H1 (cell line): Measurements from ENCODE around the gene PTPRH. TPM values are rescaled to one million over a fixed set of nuclear protein-coding genes. Genes with fewer than 3 reads are reported as not detected.

ENCODE experiments used
- CTCF ChIA-PET: fragments of 300-600 bp; sonication (Branson Sonifier 250); formaldehyde crosslinking; loops from one replicate; lab custom pipeline; 2021; ENCODE audit not compliant: partially characterized antibody; lab: Charles Lee
- POLR2A ChIA-PET: fragments of 300-600 bp; sonication (Branson Sonifier 250); formaldehyde crosslinking; loops from one replicate; lab custom pipeline; 2021; ENCODE audit warnings: inconsistent platforms; ENCODE audit not compliant: partially characterized antibody; lab: Charles Lee
- DNase-seq, 2 experiments: peaks; one replicate each; pipeline versions ENCODE4 v3.0.0 to v3.0.0-alpha.2; 2010 to 2022; ENCODE audit warnings: low spot score in 2 of 2, low read depth in 1 of 2, mixed read lengths in 1 of 2
- FAIRE-seq: peaks from 2 replicates; lab custom pipeline; 2011; peaks lifted over from hg19 to GRCh38; lab: Jason Lieb, UNC
- H2AFZ ChIP-seq: 2 replicates; pipeline ENCODE4 v1.8.1; 2012; ENCODE audit warnings: low read length, inconsistent platforms
- H2AK5ac ChIP-seq: 2 replicates; pipeline ENCODE4 v1.6.1; 2013; ENCODE audit warnings: low read depth, low read length
- H2BK120ac ChIP-seq: replicated peaks from 2 replicates; pipeline ENCODE3; 2013; ENCODE audit warnings: low read depth, low read length, inconsistent platforms
- H2BK12ac ChIP-seq: 2 replicates; pipeline ENCODE4 v1.6.1; 2013; ENCODE audit warnings: low read depth, low read length
- H2BK15ac ChIP-seq: 2 replicates; pipeline ENCODE4 v1.6.1; 2013; ENCODE audit warnings: low read length
- H2BK20ac ChIP-seq: 2 replicates; pipeline ENCODE4 v1.6.1; 2013; ENCODE audit warnings: low read length
- H2BK5ac ChIP-seq: 2 replicates; pipeline ENCODE4 v1.6.1; 2013; ENCODE audit warnings: low read depth, low read length
- H3K14ac ChIP-seq: 2 replicates; pipeline ENCODE4 v1.6.1; 2013; ENCODE audit warnings: inconsistent platforms; ENCODE audit not compliant: insufficient read length
- H3K18ac ChIP-seq: 2 replicates; pipeline ENCODE4 v1.6.1; 2013; ENCODE audit warnings: low read length; ENCODE audit errors: extremely low read depth
- H3K23ac ChIP-seq: 2 replicates; pipeline ENCODE4 v1.6.1; 2013; ENCODE audit warnings: inconsistent platforms; ENCODE audit not compliant: insufficient read length
- H3K23me2 ChIP-seq: 2 replicates; pipeline ENCODE4 v1.6.1; 2013; ENCODE audit warnings: low read depth, low read length
- H3K27ac ChIP-seq: 2 replicates; pipeline ENCODE4 v1.6.1; 2011; ENCODE audit warnings: low read depth, low read length, inconsistent platforms
- H3K27me3 ChIP-seq, 4 experiments: replicated peaks in 1 of 4; 1 replicate in 1 of 4; 2 replicates in 3 of 4; pipeline versions ENCODE4 v1.6.1 to v1.8.1; 2011 to 2013; ENCODE audit warnings: low read length in 3 of 4, mild to moderate bottlenecking in 3 of 4, inconsistent platforms in 2 of 4, mixed read lengths in 2 of 4, moderate library complexity in 1 of 4; ENCODE audit not compliant: control insufficient read depth in 3 of 4, insufficient read depth in 3 of 4; ENCODE audit errors: extremely low read depth in 1 of 4
- H3K36me3 ChIP-seq, 4 experiments: 2 replicates each; pipeline versions ENCODE4 v1.6.1 to v1.8.1; 2011 to 2013; ENCODE audit warnings: mild to moderate bottlenecking in 4 of 4, low read length in 3 of 4, moderate library complexity in 2 of 4, control low read depth in 1 of 4, inconsistent platforms in 1 of 4; ENCODE audit not compliant: insufficient read depth in 4 of 4, control insufficient read depth in 2 of 4
- H3K4ac ChIP-seq: replicated peaks from 2 replicates; pipeline ENCODE3; 2013; ENCODE audit warnings: low read length, low read depth, mixed read lengths, inconsistent platforms; ENCODE audit not compliant: insufficient read length
- H3K4me1 ChIP-seq, 4 experiments: replicated peaks in 1 of 4; 1 replicate in 1 of 4; 2 replicates in 3 of 4; pipeline versions ENCODE4 v1.6.1 to v1.8.1; 2011 to 2013; ENCODE audit warnings: low read length in 3 of 4, inconsistent platforms in 2 of 4, mixed read lengths in 1 of 4; ENCODE audit not compliant: insufficient read depth in 4 of 4, control insufficient read depth in 3 of 4
- H3K4me2 ChIP-seq, 2 experiments: 2 replicates each; pipeline versions ENCODE4 v1.6.1 to v1.8.1; 2011 to 2013; ENCODE audit warnings: low read depth in 2 of 2, low read length in 2 of 2, control low read depth in 1 of 2, inconsistent platforms in 1 of 2, mild to moderate bottlenecking in 1 of 2; ENCODE audit not compliant: insufficient read depth in 1 of 2
- H3K4me3 ChIP-seq, 4 experiments: fragments of 200-600, 300-600 bp in 1 of 4; sonication (generic), shearing (Covaris generic), sonication (Bioruptor Twin) in 1 of 4; 2 replicates each; pipeline versions ENCODE4 v1.5.1 to v1.8.1; 2011 to 2016; ENCODE audit warnings: low read length in 4 of 4, low read depth in 3 of 4, control low read depth in 2 of 4, inconsistent platforms in 2 of 4, mild to moderate bottlenecking in 2 of 4, mixed read lengths in 1 of 4, moderate library complexity in 1 of 4; ENCODE audit not compliant: insufficient read depth in 2 of 4; ENCODE audit errors: extremely low read depth in 1 of 4
- H3K56ac ChIP-seq: replicated peaks from 2 replicates; pipeline ENCODE3; 2013; ENCODE audit warnings: low read depth, mild to moderate bottlenecking, mixed read lengths, low read length, inconsistent platforms; ENCODE audit not compliant: insufficient read length
- H3K79me1 ChIP-seq: 2 replicates; pipeline ENCODE4 v1.6.1; 2013; ENCODE audit warnings: low read depth, low read length, control low read depth
- H3K79me2 ChIP-seq, 2 experiments: 2 replicates each; pipeline versions ENCODE4 v1.6.1 to v1.8.1; 2012 to 2013; ENCODE audit warnings: low read length in 2 of 2, mild to moderate bottlenecking in 2 of 2, inconsistent platforms in 1 of 2; ENCODE audit not compliant: insufficient read depth in 2 of 2, control insufficient read depth in 1 of 2
- H3K9ac ChIP-seq, 4 experiments: replicated peaks in 1 of 4; 1 replicate in 1 of 4; 2 replicates in 3 of 4; pipeline versions ENCODE4 v1.6.1 to v1.8.1; 2011 to 2013; ENCODE audit warnings: low read depth in 3 of 4, low read length in 3 of 4, control low read depth in 2 of 4, mild to moderate bottlenecking in 2 of 4, moderate library complexity in 2 of 4, inconsistent platforms in 1 of 4; ENCODE audit errors: extremely low read depth in 1 of 4
- H3K9me3 ChIP-seq, 2 experiments: 2 replicates each; pipeline versions ENCODE4 v1.6.1 to v1.8.1; 2012 to 2013; ENCODE audit warnings: mild to moderate bottlenecking in 2 of 2, moderate library complexity in 2 of 2, control low read depth in 1 of 2, inconsistent platforms in 1 of 2, low read depth in 1 of 2, low read length in 1 of 2, mixed read lengths in 1 of 2; ENCODE audit not compliant: insufficient read depth in 2 of 2
- H4K20me1 ChIP-seq, 2 experiments: replicated peaks in 1 of 2; 2 replicates each; pipeline versions ENCODE3 to v1.8.1; 2011 to 2013; ENCODE audit warnings: inconsistent platforms in 2 of 2, low read length in 2 of 2, mild to moderate bottlenecking in 1 of 2; ENCODE audit not compliant: insufficient read depth in 2 of 2, control insufficient read depth in 1 of 2
- H4K5ac ChIP-seq: 2 replicates; pipeline ENCODE4 v1.6.1; 2013; ENCODE audit warnings: low read length, low read depth, mixed read lengths, inconsistent platforms; ENCODE audit not compliant: insufficient read length
- H4K8ac ChIP-seq: 2 replicates; pipeline ENCODE4 v1.8.0; 2013; ENCODE audit warnings: mild to moderate bottlenecking, moderate library complexity, low read length, inconsistent platforms; ENCODE audit not compliant: insufficient read depth; ENCODE audit errors: extremely low read depth
- H4K91ac ChIP-seq: replicated peaks from 2 replicates; pipeline ENCODE3; 2013; ENCODE audit warnings: low read length, mixed read lengths, inconsistent platforms; ENCODE audit not compliant: insufficient read length
- CBX5 ChIP-seq: fragments of 300-800, 300-1000 bp; sonication (generic); IDR thresholded peaks from 2 replicates; pipeline ENCODE4 v1.7.1; 2016; ENCODE audit warnings: antibody characterized with exemption, low read length, low read depth
- EZH2 ChIP-seq: fragments of 200-600 bp; sonication (generic); IDR thresholded peaks from 2 replicates; pipeline ENCODE4 v1.7.1; 2012; ENCODE audit warnings: low read depth, mild to moderate bottlenecking, moderate library complexity, low read length, inconsistent platforms; ENCODE audit not compliant: severe bottlenecking
- GABPA ChIP-seq: IDR thresholded peaks from 2 replicates; pipeline ENCODE4 v1.6.1; 2011; ENCODE audit warnings: mild to moderate bottlenecking, low read length, moderate library complexity, borderline replicate concordance; ENCODE audit not compliant: insufficient read depth
- RNF2 ChIP-seq: fragments of 200-900, 300-1000 bp; sonication (generic); IDR thresholded peaks from 2 replicates; pipeline ENCODE4 v1.7.1; 2016; ENCODE audit warnings: borderline replicate concordance, low read depth, mild to moderate bottlenecking, antibody characterized with exemption, low read length; ENCODE audit not compliant: poor library complexity, severe bottlenecking; ENCODE audit errors: missing control alignments
- SIRT6 ChIP-seq: IDR thresholded peaks from one replicate; pipeline ENCODE4 v1.7.1; 2012; ENCODE audit warnings: low read length, inconsistent platforms
- SUZ12 ChIP-seq: fragments of 200-600 bp; sonication (generic); IDR thresholded peaks from 2 replicates; pipeline ENCODE4 v1.6.1; 2012; ENCODE audit warnings: mild to moderate bottlenecking, inconsistent platforms, low read length, moderate library complexity, mixed read lengths
- ZNF274 ChIP-seq: IDR thresholded peaks from 2 replicates; pipeline ENCODE4 v1.7.0; 2012; ENCODE audit warnings: low read length, borderline replicate concordance; ENCODE audit errors: extremely low read depth
- WGBS, 2 experiments: shearing (Covaris generic) in 1 of 2; methylation state at CpG; one replicate each; pipeline versions ENCODE4 v1.1.6 to v1.1.7; 2013 to 2015; ENCODE audit warnings: low lambda C conversion rate in 2 of 2, mixed read lengths in 2 of 2, inconsistent platforms in 1 of 2, low coverage in 1 of 2, missing lambda C conversion rate in 1 of 2; ENCODE audit not compliant: insufficient replicate concordance in 2 of 2, insufficient coverage in 1 of 2, insufficient read length in 1 of 2; ENCODE audit errors: extremely low coverage in 1 of 2, missing lambda C conversion rate in 1 of 2; 5-methylcytosine and 5-hydroxymethylcytosine counted together
- polyA plus RNA-seq, 7 experiments: library from polyadenylated mRNA; depleted of rRNA in 3 of 7; stranded (reverse) in 5 of 7; unstranded in 2 of 7; fragments of >200 nt in 5 of 7; fragments of 200-250 nt in 2 of 7; gene quantifications; 1 replicate in 5 of 7; 2 replicates in 1 of 7; 4 replicates in 1 of 7; pipeline versions ENCODE4 v1.2.1 to v1.2.3, GENCODE V29; 2011 to 2013; ENCODE audit warnings: missing spikeins in 2 of 7, mixed read lengths in 2 of 7
- total RNA-seq: library from RNA; stranded (reverse); fragmentation: NEBNext Ultra II Directional; extraction: Animal tissue kit (Norgen Biotek cat#: 25700); gene quantifications from 2 replicates; pipeline ENCODE4 v1.2.1, GENCODE V29; 2021
- TF ChIP-seq, protein P1 (sequence below): IDR thresholded peaks from 2 replicates; pipeline ENCODE4 v1.6.1; 2012; ENCODE audit warnings: inconsistent platforms
- TF ChIP-seq, protein P2 (sequence below): IDR thresholded peaks from 2 replicates; pipeline ENCODE4 v1.6.1; 2012; ENCODE audit warnings: inconsistent platforms

PTPRH gene
- total and polyA plus RNA-seq, 2 of the 8 experiments (the other 6 are each of a cell fraction or from before 2014, with no cell fraction given): 0.30 to 0.39 TPM

DNA sequence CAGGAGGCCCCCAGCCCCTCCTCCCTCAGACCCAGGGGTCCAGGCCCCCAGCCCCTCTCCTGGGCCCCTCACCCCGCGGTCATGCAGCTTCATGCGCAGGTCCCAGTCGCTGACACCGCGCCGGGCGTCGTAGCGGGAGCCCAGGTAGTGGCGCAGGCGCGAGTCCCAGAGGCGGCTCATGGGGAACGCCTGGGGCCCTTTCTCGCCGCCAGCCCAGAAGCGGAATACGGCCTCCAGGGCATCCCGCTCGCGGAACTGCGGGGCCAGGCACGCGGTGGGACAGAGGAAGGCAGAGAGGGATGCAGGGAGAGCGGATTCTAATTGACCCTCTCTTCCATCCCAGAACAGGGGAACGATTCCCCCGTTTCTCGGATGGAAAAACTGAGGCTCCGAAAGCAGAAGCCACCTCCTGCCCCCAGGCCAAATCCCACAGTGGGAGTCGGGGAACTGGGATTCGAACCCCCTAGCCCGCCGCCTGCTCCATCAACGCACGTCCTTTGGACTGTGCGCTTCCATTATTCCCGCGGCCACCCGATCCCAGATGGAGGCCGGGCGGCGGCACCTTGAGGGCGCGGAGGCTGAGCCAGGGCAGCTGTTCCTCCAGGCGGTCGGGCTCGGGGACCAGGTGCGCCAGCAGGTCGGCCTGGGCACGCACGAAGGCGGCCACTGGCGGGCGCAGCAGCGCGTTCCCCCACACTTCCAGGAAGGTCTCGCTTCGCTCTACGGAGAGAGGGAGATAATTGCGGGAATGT, 47.6 kb downstream of the PTPRH start:
- Histone ChIP-seq H4K5ac (no peak overlapping the region), H3K4me2 (peak overlapping the region; percentile 41 to 89), H3K4me3 (peak overlapping the region in 1 of 4 experiments; percentile 65; a peak in 4 of 8 replicates), H2AFZ (no peak overlapping the region), H3K14ac (no peak overlapping the region), H3K27ac (no peak overlapping the region), H2BK15ac (no peak overlapping the region), H3K4me1 (peaks cover 3 to 25% (median 9%) of the 10 kb centered on the region in 4 experiments), H4K20me1 (peaks cover 0 to 1% of the 10 kb centered on the region in 2 experiments), H3K79me1 (no peaks in the 10 kb centered on the region), H3K56ac (no peak overlapping the region), H4K91ac (no peak overlapping the region), H3K23me2 (peaks cover 9% of the 10 kb centered on the region; the same call in 1 of the 2 replicates), H3K9me3 (no peaks in the 10 kb centered on the region), H4K8ac (peak overlapping the region; percentile 8; the same call in 1 of the 2 replicates), H3K9ac (no peak overlapping the region), H3K4ac (no peak overlapping the region), H3K79me2 (no peaks in the 10 kb centered on the region), H3K27me3 (peaks cover 5 to 16% (median 14%) of the 10 kb centered on the region in 4 experiments; a peak in 6 of 7 replicates), H3K23ac (no peak overlapping the region), H2BK20ac (no peak overlapping the region), H3K36me3 (no peaks in the 10 kb centered on the region), H2BK5ac (no peak overlapping the region), H3K18ac (no peak overlapping the region), H2BK120ac (no peak overlapping the region), H2BK12ac (no peak overlapping the region), H2AK5ac (no peak overlapping the region)
- TF ChIP-seq SIRT6 (no peak), GABPA (no peak), SUZ12 (peak; percentile 47; the same call in 1 of the 2 replicates), CBX5 (no peak), ZNF274 (no peak), RNF2 (peak; percentile 31), EZH2 (peak; percentile 63)
- TF ChIP-seq, protein P1, sequence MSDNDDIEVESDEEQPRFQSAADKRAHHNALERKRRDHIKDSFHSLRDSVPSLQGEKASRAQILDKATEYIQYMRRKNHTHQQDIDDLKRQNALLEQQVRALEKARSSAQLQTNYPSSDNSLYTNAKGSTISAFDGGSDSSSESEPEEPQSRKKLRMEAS: peak; percentile 48
- TF ChIP-seq, protein P2, sequence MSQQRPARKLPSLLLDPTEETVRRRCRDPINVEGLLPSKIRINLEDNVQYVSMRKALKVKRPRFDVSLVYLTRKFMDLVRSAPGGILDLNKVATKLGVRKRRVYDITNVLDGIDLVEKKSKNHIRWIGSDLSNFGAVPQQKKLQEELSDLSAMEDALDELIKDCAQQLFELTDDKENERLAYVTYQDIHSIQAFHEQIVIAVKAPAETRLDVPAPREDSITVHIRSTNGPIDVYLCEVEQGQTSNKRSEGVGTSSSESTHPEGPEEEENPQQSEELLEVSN: peak; percentile 52; the same call in 1 of the 2 replicates
- WGBS, 2 experiments: 49% methylated on average over 35 of the region's 61 CpGs; no CpG with 5 or more reads in 1 of the 2 experiments
- CTCF ChIA-PET: interaction anchor here (0.9 to 5.3 kb wide), 8 partner anchors 10 to 713 kb away, joined by 3 to 118 read pairs (median 10); partner anchors contain the start of gene LENG8
- no peak for FAIRE-seq
- POLR2A ChIA-PET: interaction anchor here (0.7 to 2.7 kb wide), 8 partner anchors 14 to 290 kb away, joined by 3 to 16 read pairs (median 4); partner anchors contain the start of gene UBE2S
- no peak for DNase-seq
